ENCODE measurements around the gene RAB22A. TPM values are rescaled to one million over a fixed set of nuclear protein-coding genes. Genes with fewer than 3 reads are reported as not detected.
A peak's percentile ranks its signal among the peaks of the same experiment; 100 is the strongest.

Gene RAB22A
- total RNA-seq, 1 donor from 2014 or later = 24.2 TPM

DNA sequence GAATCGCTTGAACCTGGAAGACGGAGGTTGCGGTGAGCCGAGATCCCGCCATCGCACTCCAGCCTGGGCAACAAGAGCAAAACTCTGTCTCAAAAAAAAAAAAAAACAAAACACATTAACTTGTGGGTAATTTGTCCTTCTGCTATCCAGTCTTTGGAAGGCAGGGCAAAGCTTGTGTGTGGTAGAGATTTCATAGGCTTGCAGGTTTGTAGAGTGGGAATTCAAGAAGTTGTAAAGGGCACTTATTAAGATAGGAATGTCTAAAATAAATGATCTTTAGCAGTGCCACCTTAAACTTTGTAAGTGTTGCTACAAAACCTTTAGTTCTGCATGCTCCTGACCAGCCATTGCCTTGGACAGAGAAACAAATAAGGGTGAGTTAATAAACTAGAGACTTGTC lies 87.9 kb downstream of the RAB22A start:
- H3K36me3 ChIP-seq = no peaks in the 10 kb centered on the region
- H3K9me3 ChIP-seq = no peaks in the 10 kb centered on the region
- no peak overlapping the region for H3K4me3 ChIP-seq
- no peak overlapping the region for H3K27ac ChIP-seq
- ATAC-seq (peak; percentile 62), DNase-seq (no peak)
- intact Hi-C loops (cut with DNase I) = no loop called here
- H3K27me3 ChIP-seq = no peaks in the 10 kb centered on the region
- peaks cover 18% of the 10 kb centered on the region for H3K4me1 ChIP-seq
- TF ChIP-seq, protein P1, sequence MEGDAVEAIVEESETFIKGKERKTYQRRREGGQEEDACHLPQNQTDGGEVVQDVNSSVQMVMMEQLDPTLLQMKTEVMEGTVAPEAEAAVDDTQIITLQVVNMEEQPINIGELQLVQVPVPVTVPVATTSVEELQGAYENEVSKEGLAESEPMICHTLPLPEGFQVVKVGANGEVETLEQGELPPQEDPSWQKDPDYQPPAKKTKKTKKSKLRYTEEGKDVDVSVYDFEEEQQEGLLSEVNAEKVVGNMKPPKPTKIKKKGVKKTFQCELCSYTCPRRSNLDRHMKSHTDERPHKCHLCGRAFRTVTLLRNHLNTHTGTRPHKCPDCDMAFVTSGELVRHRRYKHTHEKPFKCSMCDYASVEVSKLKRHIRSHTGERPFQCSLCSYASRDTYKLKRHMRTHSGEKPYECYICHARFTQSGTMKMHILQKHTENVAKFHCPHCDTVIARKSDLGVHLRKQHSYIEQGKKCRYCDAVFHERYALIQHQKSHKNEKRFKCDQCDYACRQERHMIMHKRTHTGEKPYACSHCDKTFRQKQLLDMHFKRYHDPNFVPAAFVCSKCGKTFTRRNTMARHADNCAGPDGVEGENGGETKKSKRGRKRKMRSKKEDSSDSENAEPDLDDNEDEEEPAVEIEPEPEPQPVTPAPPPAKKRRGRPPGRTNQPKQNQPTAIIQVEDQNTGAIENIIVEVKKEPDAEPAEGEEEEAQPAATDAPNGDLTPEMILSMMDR (IDR thresholded peaks at IDR 0.05) = no peak

DNA sequence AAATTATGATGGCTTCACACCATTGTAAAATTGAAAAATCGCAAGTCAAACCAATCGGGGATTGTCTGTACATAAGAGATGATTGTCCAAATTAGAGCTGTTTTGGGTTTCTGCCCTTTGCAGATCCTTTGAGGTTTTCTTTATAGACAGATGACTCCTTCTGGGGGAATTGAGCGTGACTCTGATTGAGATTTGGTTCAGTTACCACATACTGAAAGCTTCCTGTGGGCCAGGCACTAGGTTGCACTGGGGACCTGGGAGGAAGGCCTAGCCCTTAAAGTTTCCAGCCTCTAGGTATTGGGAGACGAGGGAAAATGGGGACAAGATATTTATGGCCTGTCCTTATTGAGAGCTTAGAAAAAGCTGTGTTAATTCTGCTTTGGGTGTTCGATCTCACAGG lies 88.7 kb downstream of the RAB22A start:
- Histone ChIP-seq H3K9me3 (no peaks in the 10 kb centered on the region), H3K4me3 (no peak overlapping the region), H3K36me3 (no peaks in the 10 kb centered on the region), H3K27ac (no peak overlapping the region), H3K27me3 (no peaks in the 10 kb centered on the region), H3K4me1 (peaks cover 18% of the 10 kb centered on the region)
- intact Hi-C loops (cut with DNase I) = no loop called here
- TF ChIP-seq, protein P1 (IDR thresholded peaks at IDR 0.05) = no peak
- ATAC-seq (no peak), DNase-seq (no peak)

DNA sequence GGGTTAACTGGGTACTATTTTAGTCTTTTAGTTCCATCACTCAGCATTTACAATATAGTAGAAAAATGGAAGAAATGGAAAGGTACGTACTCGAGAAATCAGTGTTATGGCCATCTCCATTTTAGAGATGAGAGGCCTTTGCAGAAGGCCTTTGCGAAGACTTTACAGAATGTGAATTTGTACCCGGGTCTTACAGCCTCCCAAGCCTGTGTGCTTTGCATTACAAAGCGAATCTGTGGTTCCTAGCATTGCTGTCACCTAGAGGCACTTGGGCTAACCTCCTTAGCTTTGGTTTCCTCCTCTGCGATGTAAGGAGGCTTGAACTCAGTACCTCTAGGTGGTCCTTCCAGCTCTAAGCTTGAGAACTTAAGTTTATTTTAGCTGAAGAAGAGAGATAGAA lies 90.4 kb downstream of the RAB22A start:
- Histone ChIP-seq H3K4me3 (no peak overlapping the region), H3K27me3 (no peaks in the 10 kb centered on the region), H3K27ac (no peak overlapping the region), H3K9me3 (no peaks in the 10 kb centered on the region), H3K36me3 (no peaks in the 10 kb centered on the region), H3K4me1 (peaks cover 18% of the 10 kb centered on the region)
- intact Hi-C loops (cut with DNase I) = no loop called here
- ATAC-seq (no peak), DNase-seq (no peak)
- TF ChIP-seq, protein P1 (IDR thresholded peaks at IDR 0.05) = no peak

DNA sequence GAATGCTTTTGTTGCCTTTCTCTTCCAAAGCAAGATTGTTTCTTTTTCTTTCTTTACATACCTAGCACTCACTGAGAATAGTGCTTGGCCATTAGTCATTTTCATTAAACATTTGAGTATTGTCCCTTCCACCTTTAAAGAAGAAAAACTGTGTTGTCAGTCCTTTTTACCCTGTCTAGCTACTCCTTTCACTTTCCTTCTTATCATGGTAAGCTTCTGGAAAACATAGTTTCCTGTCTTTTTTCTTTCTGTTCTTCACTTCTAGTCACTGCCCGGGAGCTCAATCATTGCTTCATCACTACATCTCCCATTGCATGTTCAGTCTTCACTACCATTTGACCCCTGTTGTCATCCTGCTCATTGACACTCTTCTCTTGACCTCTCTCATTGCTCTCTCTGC lies 91.6 kb downstream of the RAB22A start:
- no peaks in the 10 kb centered on the region for H3K27me3 ChIP-seq
- H3K9me3 ChIP-seq = no peaks in the 10 kb centered on the region
- no peaks in the 10 kb centered on the region for H3K36me3 ChIP-seq
- H3K4me3 ChIP-seq = no peak overlapping the region
- TF ChIP-seq, protein P1 (IDR thresholded peaks at IDR 0.05) = no peak
- no peak overlapping the region for H3K27ac ChIP-seq
- H3K4me1 ChIP-seq = peaks cover 25% of the 10 kb centered on the region
- ATAC-seq (no peak), DNase-seq (no peak)
- intact Hi-C loops (cut with DNase I) = no loop called here

DNA sequence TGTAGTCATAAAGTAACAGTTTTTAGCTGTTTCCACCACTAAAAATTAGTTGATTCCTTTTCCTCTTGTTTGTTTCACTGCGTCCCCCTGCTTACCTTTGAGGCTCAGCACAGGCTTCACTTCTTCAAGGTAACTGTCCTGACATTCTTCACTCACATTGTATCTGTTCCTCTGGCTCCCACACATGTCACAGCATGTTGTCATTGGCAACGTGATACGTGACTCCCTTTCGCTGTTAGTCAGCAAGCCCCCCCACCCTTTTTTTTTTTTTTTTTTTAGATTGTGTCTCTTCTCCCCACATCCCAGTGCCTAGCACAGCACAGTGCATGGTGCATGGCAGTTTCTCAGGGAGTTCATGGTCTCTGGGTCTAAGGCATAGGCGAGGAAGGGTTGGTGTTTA lies 92.8 kb downstream of the RAB22A start:
- ATAC-seq = no peak
- Histone ChIP-seq H3K4me3 (no peak overlapping the region), H3K27ac (no peak overlapping the region), H3K4me1 (peaks cover 32% of the 10 kb centered on the region), H3K9me3 (no peaks in the 10 kb centered on the region), H3K27me3 (no peaks in the 10 kb centered on the region), H3K36me3 (no peaks in the 10 kb centered on the region)
- TF ChIP-seq, protein P1 (IDR thresholded peaks at IDR 0.05) = no peak
- no peak for DNase-seq
- intact Hi-C loops (cut with DNase I) = no loop called here

DNA sequence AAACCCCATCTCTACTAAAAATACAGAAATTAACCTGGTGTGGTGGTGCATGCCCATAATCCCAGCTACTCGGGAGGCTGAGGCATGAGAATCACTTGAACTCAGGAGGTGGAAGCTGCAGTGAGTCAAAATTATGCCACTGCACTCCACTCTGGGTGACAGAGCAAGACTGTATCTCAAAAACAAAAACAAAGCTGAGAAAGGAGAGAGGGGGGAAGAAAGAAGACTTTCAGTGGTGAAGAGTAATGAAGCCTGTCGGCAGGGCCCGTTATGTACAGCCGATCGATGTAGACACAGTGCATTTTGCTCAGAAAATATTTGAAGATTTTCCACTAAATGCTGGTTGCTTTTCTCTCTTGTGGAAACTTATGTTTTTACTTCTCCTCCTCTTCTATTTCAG lies 93.3 kb downstream of the RAB22A start:
- ATAC-seq = no peak
- Histone ChIP-seq H3K4me1 (peaks cover 32% of the 10 kb centered on the region), H3K27ac (no peak overlapping the region), H3K4me3 (no peak overlapping the region), H3K36me3 (no peaks in the 10 kb centered on the region), H3K27me3 (no peaks in the 10 kb centered on the region), H3K9me3 (no peaks in the 10 kb centered on the region)
- intact Hi-C loops (cut with DNase I) = no loop called here
- TF ChIP-seq, protein P1 (IDR thresholded peaks at IDR 0.05) = no peak
- no peak for DNase-seq

Data from upper lobe of right lung (tissue), 1 donor.